ENCODE measurements around the gene LPCAT2.

DNA sequence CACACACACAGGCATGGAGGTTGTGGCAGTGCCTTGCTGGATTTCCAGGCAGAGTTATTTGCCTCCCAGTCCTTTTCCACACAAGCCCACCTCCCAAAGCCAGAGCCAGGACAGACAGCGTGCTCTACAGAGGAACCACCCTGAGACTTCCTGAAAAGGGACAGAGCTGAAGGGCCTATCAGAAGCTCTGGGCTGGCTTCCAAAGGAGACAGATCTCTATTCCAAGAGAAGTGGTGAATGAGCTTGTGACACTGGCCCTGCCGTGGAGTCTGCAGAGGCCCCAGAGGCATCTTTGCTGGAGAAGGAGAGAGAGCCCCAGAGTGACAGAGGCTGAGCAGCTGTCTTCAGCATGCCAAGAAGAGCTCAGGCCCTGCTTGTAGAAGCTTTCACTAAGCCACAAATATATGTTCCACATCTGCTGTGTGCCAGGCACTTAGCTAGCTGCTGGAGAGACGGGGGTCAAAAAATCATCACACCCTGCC lies 8.3 kb upstream of the LPCAT2 start:
- TF ChIP-seq, protein P1, sequence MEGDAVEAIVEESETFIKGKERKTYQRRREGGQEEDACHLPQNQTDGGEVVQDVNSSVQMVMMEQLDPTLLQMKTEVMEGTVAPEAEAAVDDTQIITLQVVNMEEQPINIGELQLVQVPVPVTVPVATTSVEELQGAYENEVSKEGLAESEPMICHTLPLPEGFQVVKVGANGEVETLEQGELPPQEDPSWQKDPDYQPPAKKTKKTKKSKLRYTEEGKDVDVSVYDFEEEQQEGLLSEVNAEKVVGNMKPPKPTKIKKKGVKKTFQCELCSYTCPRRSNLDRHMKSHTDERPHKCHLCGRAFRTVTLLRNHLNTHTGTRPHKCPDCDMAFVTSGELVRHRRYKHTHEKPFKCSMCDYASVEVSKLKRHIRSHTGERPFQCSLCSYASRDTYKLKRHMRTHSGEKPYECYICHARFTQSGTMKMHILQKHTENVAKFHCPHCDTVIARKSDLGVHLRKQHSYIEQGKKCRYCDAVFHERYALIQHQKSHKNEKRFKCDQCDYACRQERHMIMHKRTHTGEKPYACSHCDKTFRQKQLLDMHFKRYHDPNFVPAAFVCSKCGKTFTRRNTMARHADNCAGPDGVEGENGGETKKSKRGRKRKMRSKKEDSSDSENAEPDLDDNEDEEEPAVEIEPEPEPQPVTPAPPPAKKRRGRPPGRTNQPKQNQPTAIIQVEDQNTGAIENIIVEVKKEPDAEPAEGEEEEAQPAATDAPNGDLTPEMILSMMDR (IDR thresholded peaks at IDR 0.05), result no peak
- no peak for TF ChIP-seq POLR2A (IDR thresholded peaks at IDR 0.05)
- no peak for TF ChIP-seq EP300 (IDR thresholded peaks at IDR 0.05)

All from gastroesophageal sphincter (tissue), 3 donors.